Measurements from ENCODE around the gene MAFG. TPM values are rescaled to one million over a fixed set of nuclear protein-coding genes. Genes with fewer than 3 reads are reported as not detected.

MAFG gene
- total and polyA plus RNA-seq, 2 of the 13 experiments (the other 11 are each of a cell fraction or from before 2014, with no cell fraction given) = 14.5 to 20.0 TPM

DNA sequence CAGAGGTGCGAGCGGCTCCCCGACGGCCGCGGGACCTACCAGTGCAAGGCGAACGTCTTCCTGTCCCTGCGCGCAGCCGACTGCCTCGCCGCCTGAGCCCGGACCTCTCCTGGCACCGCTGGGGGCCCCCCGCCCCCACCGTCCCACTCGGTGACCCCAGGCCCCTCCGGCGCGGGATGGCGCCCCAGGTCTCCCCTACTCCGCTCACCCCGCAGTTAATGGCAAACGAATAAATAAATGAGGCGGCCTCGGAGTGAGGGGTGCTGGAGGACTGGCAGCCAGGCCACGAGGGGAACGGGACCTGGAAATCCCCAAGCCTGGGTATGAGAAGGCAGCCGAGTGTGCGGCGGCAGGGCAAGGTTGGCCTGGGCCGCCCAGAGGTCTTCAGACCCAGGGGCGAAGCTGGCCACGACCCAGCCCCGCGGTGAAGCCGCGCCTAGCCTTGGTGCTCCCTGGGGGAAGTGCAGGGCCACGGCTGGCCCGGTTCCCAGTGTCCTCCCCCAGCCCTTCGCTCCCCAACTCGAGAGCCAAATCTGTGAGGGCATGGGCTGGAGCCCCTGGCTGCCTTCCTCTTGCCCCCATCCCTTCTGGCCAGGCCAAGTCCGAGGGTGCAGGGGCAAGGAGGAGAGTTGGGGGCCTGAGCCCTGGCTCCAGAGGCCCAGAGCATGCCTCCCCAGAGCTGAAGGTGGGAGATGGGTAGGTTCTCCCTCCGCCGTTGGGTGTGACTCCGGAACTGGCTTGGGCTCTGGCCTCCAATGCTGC lies 24.7 kb downstream of the MAFG start (continued):
- TF ChIP-seq SRSF4 (IDR thresholded peaks at IDR 0.05; ENCODE audit: low read depth, low read length, poor library complexity, severe bottlenecking) (peak; percentile 74), SP1 (IDR thresholded peaks at IDR 0.05) (no peak), SP1 (CRISPR knock-in tag; IDR thresholded peaks at IDR 0.05) (no peak), REL (CRISPR knock-in tag; conservative IDR thresholded peaks at IDR 0.05) (no peak), ZBTB25 (CRISPR knock-in tag; IDR thresholded peaks at IDR 0.05) (no peak), HNRNPK (IDR thresholded peaks at IDR 0.05; ENCODE audit: low read depth, low read length, poor library complexity, severe bottlenecking) (peak; percentile 5), HNRNPLL (IDR thresholded peaks at IDR 0.05; ENCODE audit: low read depth, low read length, poor library complexity, severe bottlenecking) (peak; percentile 15), RBFOX2 (IDR thresholded peaks at IDR 0.05; ENCODE audit: low read depth, low read length) (peak; percentile 84), POLR2AphosphoS2 (IDR thresholded peaks at IDR 0.05; ENCODE audit: low read depth, low read length) (0 out of 2 replicates have a peak, but pooled peaks have one; percentile 23), SSRP1 (CRISPR knock-in tag; IDR thresholded peaks at IDR 0.05) (peak; percentile 63; the same call in 1 of the 2 replicates), ZSCAN25 (CRISPR knock-in tag; IDR thresholded peaks at IDR 0.05) (0 out of 2 replicates have a peak, but pooled peaks have one; percentile 46), CCDC6 (CRISPR knock-in tag; IDR thresholded peaks at IDR 0.05) (peak; percentile 82), RBM39 (IDR thresholded peaks at IDR 0.05; ENCODE audit: low read depth, low read length, poor library complexity, severe bottlenecking) (peak; percentile 78), RFXAP (CRISPR knock-in tag; IDR thresholded peaks at IDR 0.05; ENCODE audit: borderline replicate concordance) (0 out of 2 replicates have a peak, but pooled peaks have one; percentile 18), RAD21 (CRISPR knock-in tag; IDR thresholded peaks at IDR 0.05) (no peak; the same call in 1 of the 2 replicates), HOXA9 (CRISPR knock-in tag; IDR thresholded peaks at IDR 0.05; ENCODE audit: borderline replicate concordance) (no peak; the same call in 1 of the 2 replicates), ZNF766 (CRISPR knock-in tag; IDR thresholded peaks at IDR 0.05; ENCODE audit: borderline replicate concordance) (0 out of 2 replicates have a peak, but pooled peaks have one; percentile 28), ZNF33B (CRISPR knock-in tag; IDR thresholded peaks at IDR 0.05) (peak; percentile 47; the same call in 1 of the 2 replicates), ZSCAN9 (CRISPR knock-in tag; IDR thresholded peaks at IDR 0.05; ENCODE audit: borderline replicate concordance) (no peak)
- TF ChIP-seq, protein P1, sequence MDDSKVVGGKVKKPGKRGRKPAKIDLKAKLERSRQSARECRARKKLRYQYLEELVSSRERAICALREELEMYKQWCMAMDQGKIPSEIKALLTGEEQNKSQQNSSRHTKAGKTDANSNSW (CRISPR knock-in tag; IDR thresholded peaks at IDR 0.05; ENCODE audit: borderline replicate concordance) = 0 out of 2 replicates have a peak, but pooled peaks have one; percentile 16
- TF ChIP-seq, protein P2, sequence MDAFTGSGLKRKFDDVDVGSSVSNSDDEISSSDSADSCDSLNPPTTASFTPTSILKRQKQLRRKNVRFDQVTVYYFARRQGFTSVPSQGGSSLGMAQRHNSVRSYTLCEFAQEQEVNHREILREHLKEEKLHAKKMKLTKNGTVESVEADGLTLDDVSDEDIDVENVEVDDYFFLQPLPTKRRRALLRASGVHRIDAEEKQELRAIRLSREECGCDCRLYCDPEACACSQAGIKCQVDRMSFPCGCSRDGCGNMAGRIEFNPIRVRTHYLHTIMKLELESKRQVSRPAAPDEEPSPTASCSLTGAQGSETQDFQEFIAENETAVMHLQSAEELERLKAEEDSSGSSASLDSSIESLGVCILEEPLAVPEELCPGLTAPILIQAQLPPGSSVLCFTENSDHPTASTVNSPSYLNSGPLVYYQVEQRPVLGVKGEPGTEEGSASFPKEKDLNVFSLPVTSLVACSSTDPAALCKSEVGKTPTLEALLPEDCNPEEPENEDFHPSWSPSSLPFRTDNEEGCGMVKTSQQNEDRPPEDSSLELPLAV (CRISPR knock-in tag; conservative IDR thresholded peaks at IDR 0.05; ENCODE audit: low read depth) = no peak
- TF ChIP-seq, protein P3, sequence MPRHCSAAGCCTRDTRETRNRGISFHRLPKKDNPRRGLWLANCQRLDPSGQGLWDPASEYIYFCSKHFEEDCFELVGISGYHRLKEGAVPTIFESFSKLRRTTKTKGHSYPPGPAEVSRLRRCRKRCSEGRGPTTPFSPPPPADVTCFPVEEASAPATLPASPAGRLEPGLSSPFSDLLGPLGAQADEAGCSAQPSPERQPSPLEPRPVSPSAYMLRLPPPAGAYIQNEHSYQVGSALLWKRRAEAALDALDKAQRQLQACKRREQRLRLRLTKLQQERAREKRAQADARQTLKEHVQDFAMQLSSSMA (CRISPR knock-in tag; IDR thresholded peaks at IDR 0.05) = peak; percentile 76; the same call in 1 of the 2 replicates
- TF ChIP-seq, protein P4, sequence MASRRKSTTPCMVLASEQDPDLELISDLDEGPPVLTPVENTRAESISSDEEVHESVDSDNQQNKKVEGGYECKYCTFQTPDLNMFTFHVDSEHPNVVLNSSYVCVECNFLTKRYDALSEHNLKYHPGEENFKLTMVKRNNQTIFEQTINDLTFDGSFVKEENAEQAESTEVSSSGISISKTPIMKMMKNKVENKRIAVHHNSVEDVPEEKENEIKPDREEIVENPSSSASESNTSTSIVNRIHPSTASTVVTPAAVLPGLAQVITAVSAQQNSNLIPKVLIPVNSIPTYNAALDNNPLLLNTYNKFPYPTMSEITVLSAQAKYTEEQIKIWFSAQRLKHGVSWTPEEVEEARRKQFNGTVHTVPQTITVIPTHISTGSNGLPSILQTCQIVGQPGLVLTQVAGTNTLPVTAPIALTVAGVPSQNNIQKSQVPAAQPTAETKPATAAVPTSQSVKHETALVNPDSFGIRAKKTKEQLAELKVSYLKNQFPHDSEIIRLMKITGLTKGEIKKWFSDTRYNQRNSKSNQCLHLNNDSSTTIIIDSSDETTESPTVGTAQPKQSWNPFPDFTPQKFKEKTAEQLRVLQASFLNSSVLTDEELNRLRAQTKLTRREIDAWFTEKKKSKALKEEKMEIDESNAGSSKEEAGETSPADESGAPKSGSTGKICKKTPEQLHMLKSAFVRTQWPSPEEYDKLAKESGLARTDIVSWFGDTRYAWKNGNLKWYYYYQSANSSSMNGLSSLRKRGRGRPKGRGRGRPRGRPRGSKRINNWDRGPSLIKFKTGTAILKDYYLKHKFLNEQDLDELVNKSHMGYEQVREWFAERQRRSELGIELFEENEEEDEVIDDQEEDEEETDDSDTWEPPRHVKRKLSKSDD (CRISPR knock-in tag; IDR thresholded peaks at IDR 0.05; ENCODE audit: low read depth) = no peak

Data from HepG2 (cell line).